Activated naive CD4-positive, alpha-beta T cell treated with anti-CD3 and anti-CD28 coated beads, Interleukin-2, amount 50 U/mL, for 16 hours (primary cell): ENCODE measurements around the gene GOLT1A.

ENCODE experiments used
- DNase-seq: peaks from one replicate; pipeline ENCODE4 v3.0.0-alpha.2; 2020

GOLT1A gene

GRCh38 chr1:204153667-204154066 is 60.1 kb downstream of the GOLT1A start:
- DNase-seq, result no peak

- DNase-seq, result no peak
Measured at GRCh38 chr1:204152310-204153044, 61.3 kb downstream of the GOLT1A start.

- DNase-seq, result peak; percentile 56
Measured at GRCh38 chr1:204151552-204152309, 62.1 kb downstream of the GOLT1A start, which contains the start of gene ETNK2. TSS of gene ETNK2 (minus strand) at chr1:204152044. CDS start at chr1:204151852, 192 bp downstream.

DNA sequence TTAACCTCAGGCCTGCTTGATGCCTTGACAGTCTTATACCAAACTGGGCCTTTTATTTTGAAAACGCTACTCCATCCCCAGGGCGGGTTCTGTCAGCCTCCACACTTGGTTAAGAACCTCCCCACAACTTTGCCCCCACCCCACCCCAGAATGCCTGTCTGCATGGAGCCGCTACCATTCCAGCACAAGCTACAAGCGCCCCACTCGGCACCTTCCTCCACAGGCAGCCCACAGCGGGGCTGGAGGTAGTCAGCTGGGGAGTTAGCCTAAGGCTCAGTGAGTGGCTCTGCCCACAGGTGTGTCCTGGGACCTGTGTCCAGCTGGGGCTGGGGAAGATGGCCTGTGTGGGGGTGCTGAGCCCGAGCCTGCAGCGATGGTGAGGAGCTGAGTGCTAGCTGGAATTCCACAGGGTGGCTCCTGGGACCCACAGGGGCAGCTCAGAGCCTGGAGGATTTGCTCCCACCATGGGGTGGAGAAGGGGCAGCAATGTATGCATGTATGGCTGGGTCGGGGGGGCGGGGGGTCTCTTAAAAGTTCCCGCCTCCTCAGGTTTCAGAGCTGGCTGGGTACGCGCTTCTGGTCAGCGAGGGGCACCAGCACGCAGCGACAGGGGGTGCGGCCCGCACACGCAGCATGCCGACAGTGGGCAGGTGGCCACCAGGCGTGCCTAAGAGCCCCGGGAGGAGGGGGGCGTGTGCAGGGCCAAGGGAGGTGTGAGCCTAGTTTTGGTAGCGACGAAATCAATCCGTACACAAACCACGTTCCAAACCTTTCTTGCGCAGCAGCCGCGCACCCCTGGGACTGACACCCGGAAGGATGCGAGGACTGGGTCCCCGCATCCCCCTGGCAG is 62.9 kb downstream of the GOLT1A start:
- DNase-seq, result peak; percentile 17

DNA sequence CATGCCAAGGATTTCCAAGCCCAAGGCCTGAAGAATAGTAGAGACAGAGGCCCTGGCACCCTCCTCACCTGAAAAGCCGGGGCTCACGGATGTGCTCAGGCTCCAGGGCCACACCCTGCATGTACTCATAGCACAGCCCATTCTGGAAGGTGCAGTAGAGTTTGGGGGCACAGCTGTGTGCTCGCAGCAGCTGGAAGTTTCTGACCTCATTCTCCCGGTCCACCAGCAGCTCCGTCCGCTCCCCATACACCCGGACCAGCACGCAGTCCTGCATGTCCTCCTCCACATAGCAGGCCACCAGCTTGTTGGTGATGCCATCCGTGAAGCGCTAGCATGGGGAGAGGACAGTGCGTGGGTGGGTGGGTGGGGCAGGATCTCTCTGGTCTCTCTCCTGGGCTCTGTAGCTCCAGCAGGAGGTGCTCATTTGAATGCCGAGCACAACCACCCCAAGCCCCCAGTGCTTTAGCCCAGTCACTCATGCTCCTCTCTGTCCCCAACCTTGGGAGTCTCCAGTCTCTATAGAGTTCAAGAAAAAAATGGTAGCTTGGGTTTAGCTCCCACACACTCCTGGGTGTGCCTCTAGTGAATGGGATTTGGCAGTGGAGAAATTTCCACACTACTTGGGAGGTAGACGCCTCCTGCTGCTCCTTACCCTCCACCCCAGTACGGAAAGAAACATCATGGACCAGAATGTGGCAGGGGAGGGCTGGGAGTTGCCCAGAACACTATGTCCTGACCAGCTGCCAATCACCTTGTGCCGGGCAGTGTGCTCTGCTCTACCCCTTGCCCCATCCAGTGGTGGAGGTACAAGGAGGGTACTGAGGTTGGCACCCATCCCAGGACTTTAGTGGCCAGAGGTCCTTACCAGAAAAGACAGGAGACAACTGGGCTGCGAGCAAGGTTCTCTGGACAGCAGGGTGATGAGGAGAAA is 63.9 kb downstream of the GOLT1A start:
- DNase-seq, result no peak

GRCh38 chr1:204149107-204149506 is 64.7 kb downstream of the GOLT1A start:
- DNase-seq, result no peak
